H1 (cell line): Measurements from ENCODE around the gene LDLRAD4. TPM values are rescaled to one million over a fixed set of nuclear protein-coding genes. Genes with fewer than 3 reads are reported as not detected.

ENCODE experiments used
- polyA plus RNA-seq, 7 experiments: library from polyadenylated mRNA; depleted of rRNA in 3 of 7; stranded (reverse) in 5 of 7; unstranded in 2 of 7; fragments of >200 nt in 5 of 7; fragments of 200-250 nt in 2 of 7; gene quantifications; 1 replicate in 5 of 7; 2 replicates in 1 of 7; 4 replicates in 1 of 7; pipeline versions ENCODE4 v1.2.1 to v1.2.3, GENCODE V29; 2011 to 2013; ENCODE audit warnings: missing spikeins in 2 of 7, mixed read lengths in 2 of 7
- total RNA-seq: library from RNA; stranded (reverse); fragmentation: NEBNext Ultra II Directional; extraction: Animal tissue kit (Norgen Biotek cat#: 25700); gene quantifications from 2 replicates; pipeline ENCODE4 v1.2.1, GENCODE V29; 2021
- TF ChIP-seq, protein P1 (sequence below): fragments of 300-600 bp; sonication (generic); IDR thresholded peaks from 2 replicates; pipeline ENCODE4 v1.7.1; 2012; ENCODE audit warnings: low read length, moderate library complexity, mild to moderate bottlenecking, inconsistent platforms; ENCODE audit not compliant: insufficient replicate concordance

LDLRAD4 gene
- total and polyA plus RNA-seq, 2 of the 8 experiments (the other 6 are each of a cell fraction or from before 2014, with no cell fraction given), result 0.77 to 1.4 TPM

GRCh38 chr18:13392029-13392750, 173.6 kb downstream of the LDLRAD4 start (continued):
- TF ChIP-seq, protein P1, sequence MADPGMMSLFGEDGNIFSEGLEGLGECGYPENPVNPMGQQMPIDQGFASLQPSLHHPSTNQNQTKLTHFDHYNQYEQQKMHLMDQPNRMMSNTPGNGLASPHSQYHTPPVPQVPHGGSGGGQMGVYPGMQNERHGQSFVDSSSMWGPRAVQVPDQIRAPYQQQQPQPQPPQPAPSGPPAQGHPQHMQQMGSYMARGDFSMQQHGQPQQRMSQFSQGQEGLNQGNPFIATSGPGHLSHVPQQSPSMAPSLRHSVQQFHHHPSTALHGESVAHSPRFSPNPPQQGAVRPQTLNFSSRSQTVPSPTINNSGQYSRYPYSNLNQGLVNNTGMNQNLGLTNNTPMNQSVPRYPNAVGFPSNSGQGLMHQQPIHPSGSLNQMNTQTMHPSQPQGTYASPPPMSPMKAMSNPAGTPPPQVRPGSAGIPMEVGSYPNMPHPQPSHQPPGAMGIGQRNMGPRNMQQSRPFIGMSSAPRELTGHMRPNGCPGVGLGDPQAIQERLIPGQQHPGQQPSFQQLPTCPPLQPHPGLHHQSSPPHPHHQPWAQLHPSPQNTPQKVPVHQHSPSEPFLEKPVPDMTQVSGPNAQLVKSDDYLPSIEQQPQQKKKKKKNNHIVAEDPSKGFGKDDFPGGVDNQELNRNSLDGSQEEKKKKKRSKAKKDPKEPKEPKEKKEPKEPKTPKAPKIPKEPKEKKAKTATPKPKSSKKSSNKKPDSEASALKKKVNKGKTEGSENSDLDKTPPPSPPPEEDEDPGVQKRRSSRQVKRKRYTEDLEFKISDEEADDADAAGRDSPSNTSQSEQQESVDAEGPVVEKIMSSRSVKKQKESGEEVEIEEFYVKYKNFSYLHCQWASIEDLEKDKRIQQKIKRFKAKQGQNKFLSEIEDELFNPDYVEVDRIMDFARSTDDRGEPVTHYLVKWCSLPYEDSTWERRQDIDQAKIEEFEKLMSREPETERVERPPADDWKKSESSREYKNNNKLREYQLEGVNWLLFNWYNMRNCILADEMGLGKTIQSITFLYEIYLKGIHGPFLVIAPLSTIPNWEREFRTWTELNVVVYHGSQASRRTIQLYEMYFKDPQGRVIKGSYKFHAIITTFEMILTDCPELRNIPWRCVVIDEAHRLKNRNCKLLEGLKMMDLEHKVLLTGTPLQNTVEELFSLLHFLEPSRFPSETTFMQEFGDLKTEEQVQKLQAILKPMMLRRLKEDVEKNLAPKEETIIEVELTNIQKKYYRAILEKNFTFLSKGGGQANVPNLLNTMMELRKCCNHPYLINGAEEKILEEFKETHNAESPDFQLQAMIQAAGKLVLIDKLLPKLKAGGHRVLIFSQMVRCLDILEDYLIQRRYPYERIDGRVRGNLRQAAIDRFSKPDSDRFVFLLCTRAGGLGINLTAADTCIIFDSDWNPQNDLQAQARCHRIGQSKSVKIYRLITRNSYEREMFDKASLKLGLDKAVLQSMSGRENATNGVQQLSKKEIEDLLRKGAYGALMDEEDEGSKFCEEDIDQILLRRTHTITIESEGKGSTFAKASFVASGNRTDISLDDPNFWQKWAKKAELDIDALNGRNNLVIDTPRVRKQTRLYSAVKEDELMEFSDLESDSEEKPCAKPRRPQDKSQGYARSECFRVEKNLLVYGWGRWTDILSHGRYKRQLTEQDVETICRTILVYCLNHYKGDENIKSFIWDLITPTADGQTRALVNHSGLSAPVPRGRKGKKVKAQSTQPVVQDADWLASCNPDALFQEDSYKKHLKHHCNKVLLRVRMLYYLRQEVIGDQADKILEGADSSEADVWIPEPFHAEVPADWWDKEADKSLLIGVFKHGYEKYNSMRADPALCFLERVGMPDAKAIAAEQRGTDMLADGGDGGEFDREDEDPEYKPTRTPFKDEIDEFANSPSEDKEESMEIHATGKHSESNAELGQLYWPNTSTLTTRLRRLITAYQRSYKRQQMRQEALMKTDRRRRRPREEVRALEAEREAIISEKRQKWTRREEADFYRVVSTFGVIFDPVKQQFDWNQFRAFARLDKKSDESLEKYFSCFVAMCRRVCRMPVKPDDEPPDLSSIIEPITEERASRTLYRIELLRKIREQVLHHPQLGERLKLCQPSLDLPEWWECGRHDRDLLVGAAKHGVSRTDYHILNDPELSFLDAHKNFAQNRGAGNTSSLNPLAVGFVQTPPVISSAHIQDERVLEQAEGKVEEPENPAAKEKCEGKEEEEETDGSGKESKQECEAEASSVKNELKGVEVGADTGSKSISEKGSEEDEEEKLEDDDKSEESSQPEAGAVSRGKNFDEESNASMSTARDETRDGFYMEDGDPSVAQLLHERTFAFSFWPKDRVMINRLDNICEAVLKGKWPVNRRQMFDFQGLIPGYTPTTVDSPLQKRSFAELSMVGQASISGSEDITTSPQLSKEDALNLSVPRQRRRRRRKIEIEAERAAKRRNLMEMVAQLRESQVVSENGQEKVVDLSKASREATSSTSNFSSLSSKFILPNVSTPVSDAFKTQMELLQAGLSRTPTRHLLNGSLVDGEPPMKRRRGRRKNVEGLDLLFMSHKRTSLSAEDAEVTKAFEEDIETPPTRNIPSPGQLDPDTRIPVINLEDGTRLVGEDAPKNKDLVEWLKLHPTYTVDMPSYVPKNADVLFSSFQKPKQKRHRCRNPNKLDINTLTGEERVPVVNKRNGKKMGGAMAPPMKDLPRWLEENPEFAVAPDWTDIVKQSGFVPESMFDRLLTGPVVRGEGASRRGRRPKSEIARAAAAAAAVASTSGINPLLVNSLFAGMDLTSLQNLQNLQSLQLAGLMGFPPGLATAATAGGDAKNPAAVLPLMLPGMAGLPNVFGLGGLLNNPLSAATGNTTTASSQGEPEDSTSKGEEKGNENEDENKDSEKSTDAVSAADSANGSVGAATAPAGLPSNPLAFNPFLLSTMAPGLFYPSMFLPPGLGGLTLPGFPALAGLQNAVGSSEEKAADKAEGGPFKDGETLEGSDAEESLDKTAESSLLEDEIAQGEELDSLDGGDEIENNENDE, result no peak
